H9 (cell line): ENCODE measurements around the gene METTL9. TPM values are rescaled to one million over a fixed set of nuclear protein-coding genes. Genes with fewer than 3 reads are reported as not detected.

Experiments
- DNase-seq: peaks from one replicate; pipeline ENCODE4 v3.0.0-alpha.2; 2017
- H2AFZ ChIP-seq: one replicate; pipeline ENCODE4 v1.6.1; 2013; ENCODE audit warnings: mild to moderate bottlenecking, low read length, control low read depth, moderate library complexity
- H2AK5ac ChIP-seq: 2 replicates; pipeline ENCODE4 v1.6.1; 2013; ENCODE audit warnings: low read length, control low read depth, mixed read lengths; ENCODE audit not compliant: insufficient read length
- H2BK120ac ChIP-seq: one replicate; pipeline ENCODE4 v1.6.1; 2013; ENCODE audit warnings: low read depth, mild to moderate bottlenecking, low read length, control low read depth, inconsistent platforms; ENCODE audit not compliant: poor library complexity, severe bottlenecking
- H2BK12ac ChIP-seq: 2 replicates; pipeline ENCODE4 v1.6.1; 2013; ENCODE audit warnings: low read length, control low read depth, mixed read lengths, low read depth; ENCODE audit not compliant: insufficient read length
- H2BK15ac ChIP-seq: 2 replicates; pipeline ENCODE4 v1.6.1; 2013; ENCODE audit warnings: low read depth, low read length, control low read depth
- H2BK20ac ChIP-seq: one replicate; pipeline ENCODE4 v1.6.1; 2013; ENCODE audit warnings: low read depth, mild to moderate bottlenecking, low read length, control low read depth, inconsistent platforms; ENCODE audit not compliant: poor library complexity, severe bottlenecking
- H2BK5ac ChIP-seq: 2 replicates; pipeline ENCODE4 v1.6.1; 2013; ENCODE audit warnings: low read length, control low read depth, mixed read lengths; ENCODE audit not compliant: insufficient read length
- H3K14ac ChIP-seq: 2 replicates; pipeline ENCODE4 v1.6.1; 2013; ENCODE audit warnings: low read length, control low read depth; ENCODE audit not compliant: insufficient read depth
- H3K18ac ChIP-seq: 2 replicates; pipeline ENCODE4 v1.6.1; 2013; ENCODE audit warnings: low read depth, mild to moderate bottlenecking, mixed read lengths, low read length, control low read depth; ENCODE audit not compliant: insufficient read length
- H3K23ac ChIP-seq: 2 replicates; pipeline ENCODE4 v1.6.1; 2013; ENCODE audit warnings: low read length, control low read depth, mixed read lengths, low read depth; ENCODE audit not compliant: insufficient read length
- H3K23me2 ChIP-seq: 2 replicates; pipeline ENCODE4 v1.6.1; 2013; ENCODE audit warnings: low read depth, mild to moderate bottlenecking, mixed read lengths, low read length, control low read depth; ENCODE audit not compliant: insufficient read length, poor library complexity, severe bottlenecking
- H3K27ac ChIP-seq: 2 replicates; pipeline ENCODE4 v1.5.1; 2013; ENCODE audit warnings: low read length, control low read depth, mixed read lengths, low read depth; ENCODE audit not compliant: insufficient read length
- H3K27me3 ChIP-seq: 2 replicates; pipeline ENCODE4 v1.6.1; 2013; ENCODE audit warnings: low read length, control low read depth, inconsistent platforms; ENCODE audit not compliant: insufficient read depth
- H3K4ac ChIP-seq: 2 replicates; pipeline ENCODE4 v1.6.1; 2013; ENCODE audit warnings: low read depth, mild to moderate bottlenecking, control low read depth, inconsistent platforms, low read length, moderate library complexity
- H3K4me1 ChIP-seq: 2 replicates; pipeline ENCODE4 v1.6.1; 2013; ENCODE audit warnings: low read length, control low read depth, inconsistent platforms; ENCODE audit not compliant: insufficient read depth
- H3K4me2 ChIP-seq: 2 replicates; pipeline ENCODE4 v1.6.1; 2013; ENCODE audit warnings: low read length, control low read depth, mixed read lengths; ENCODE audit not compliant: insufficient read length, insufficient read depth
- H3K56ac ChIP-seq: 2 replicates; pipeline ENCODE4 v1.6.1; 2013; ENCODE audit warnings: low read depth, mild to moderate bottlenecking, mixed read lengths, low read length, control low read depth; ENCODE audit not compliant: insufficient read length
- H3K79me1 ChIP-seq: 2 replicates; pipeline ENCODE4 v1.6.1; 2013; ENCODE audit warnings: low read depth, mild to moderate bottlenecking, moderate library complexity, low read length, control low read depth, inconsistent platforms; ENCODE audit not compliant: insufficient read depth, poor library complexity, severe bottlenecking
- H3K79me2 ChIP-seq: 2 replicates; pipeline ENCODE4 v1.6.1; 2013; ENCODE audit warnings: low read length, control low read depth, inconsistent platforms; ENCODE audit not compliant: insufficient read depth
- H3K9ac ChIP-seq: 2 replicates; pipeline ENCODE4 v1.6.1; 2013; ENCODE audit warnings: low read length, control low read depth, mixed read lengths; ENCODE audit not compliant: insufficient read length; ENCODE audit errors: extremely low read depth
- H3K9me3 ChIP-seq: one replicate; pipeline ENCODE4 v1.6.1; 2013; ENCODE audit warnings: low read depth, low read length, inconsistent platforms; ENCODE audit not compliant: control insufficient read depth
- H3T11ph ChIP-seq: one replicate; pipeline ENCODE4 v1.6.1; 2013; ENCODE audit warnings: mild to moderate bottlenecking, low read length, control low read depth, inconsistent platforms
- H4K20me1 ChIP-seq: one replicate; pipeline ENCODE4 v1.6.1; 2013; ENCODE audit not compliant: control insufficient read depth, insufficient read length, insufficient read depth
- H4K5ac ChIP-seq: 2 replicates; pipeline ENCODE4 v1.6.1; 2013; ENCODE audit warnings: low read depth, mild to moderate bottlenecking, mixed read lengths, low read length, control low read depth; ENCODE audit not compliant: insufficient read length
- H4K8ac ChIP-seq: replicated peaks from 2 replicates; pipeline ENCODE4 v1.6.1; 2013; ENCODE audit warnings: low read length, control low read depth, mixed read lengths, low read depth; ENCODE audit not compliant: insufficient read length
- H4K91ac ChIP-seq: 2 replicates; pipeline ENCODE4 v1.6.1; 2013; ENCODE audit warnings: low read depth, mild to moderate bottlenecking, moderate library complexity, mixed read lengths, low read length, control low read depth; ENCODE audit not compliant: insufficient read length
- H3K27ac Mint-ChIP-seq, 3 experiments: 2 replicates in 2 of 3; 3 replicates in 1 of 3; pipeline ENCODE4 v1.8.0; 2020 to 2021; ENCODE audit warnings: mixed read lengths in 3 of 3, mild to moderate bottlenecking in 1 of 3, moderate library complexity in 1 of 3
- H3K27me3 Mint-ChIP-seq: 2 replicates; pipeline ENCODE4 v1.8.0; 2021; ENCODE audit warnings: low read depth, mild to moderate bottlenecking, moderate library complexity, mixed read lengths
- H3K36me3 Mint-ChIP-seq, 3 experiments: 2 replicates in 2 of 3; 3 replicates in 1 of 3; pipeline ENCODE4 v1.8.0; 2020 to 2021; ENCODE audit warnings: low read depth in 3 of 3, mixed read lengths in 3 of 3; ENCODE audit not compliant: insufficient read depth in 1 of 3
- H3K4me1 Mint-ChIP-seq, 2 experiments: 2 replicates each; pipeline ENCODE4 v1.8.0; 2020; ENCODE audit warnings: mixed read lengths in 2 of 2
- H3K4me3 Mint-ChIP-seq, 2 experiments: 2 replicates in 1 of 2; 3 replicates in 1 of 2; pipeline ENCODE4 v1.8.0; 2020 to 2021; ENCODE audit warnings: mild to moderate bottlenecking in 2 of 2, mixed read lengths in 2 of 2, moderate library complexity in 1 of 2
- H3K9me3 Mint-ChIP-seq, 2 experiments: 2 replicates in 1 of 2; 3 replicates in 1 of 2; pipeline ENCODE4 v1.8.0; 2020; ENCODE audit warnings: mild to moderate bottlenecking in 2 of 2, mixed read lengths in 2 of 2, moderate library complexity in 1 of 2
- WGBS: extraction: QIAGEN DNeasy Blood & Tissue Kit; methylation state at CpG from one replicate; pipeline ENCODE4 v1.1.7; 2013; ENCODE audit warnings: missing lambda C conversion rate, low lambda C conversion rate, mixed read lengths; ENCODE audit not compliant: insufficient read length; ENCODE audit errors: extremely low coverage; 5-methylcytosine and 5-hydroxymethylcytosine counted together
- total RNA-seq: library from RNA; stranded (reverse); gene quantifications from 2 replicates; pipeline ENCODE4 v1.2.1, GENCODE V29; 2021
- TF ChIP-seq, protein P1 (sequence below): fragments of 200-600 bp; sonication (generic); conservative IDR thresholded peaks from 3 replicates; pipeline ENCODE4 v1.8.0; 2021; ENCODE audit warnings: antibody characterized with exemption, mild to moderate bottlenecking

METTL9 gene
- total RNA-seq, 1 experiment from 2014 or later, result 108 TPM

DNA sequence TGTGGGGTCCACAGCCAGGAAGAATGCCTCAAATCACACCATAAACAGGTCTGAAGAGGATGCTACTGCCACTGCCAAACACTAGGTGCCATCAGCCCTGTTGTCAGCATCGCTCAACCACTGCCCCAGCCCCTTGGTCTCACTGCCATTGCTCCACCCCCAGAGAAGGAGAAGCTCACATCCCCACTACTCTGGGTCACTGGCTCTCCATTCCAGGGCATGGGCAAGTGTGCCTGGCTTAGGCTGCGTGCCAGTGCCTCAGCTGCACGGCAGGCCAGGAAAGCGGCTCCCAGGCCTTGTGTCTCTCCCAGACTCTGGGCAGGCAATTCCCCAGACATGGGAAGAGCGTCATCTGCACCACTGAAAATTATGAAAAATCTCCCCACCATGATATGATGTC is 54.2 kb downstream of the METTL9 start:
- H2BK5ac ChIP-seq, result no peak overlapping the region
- H3K4me2 ChIP-seq, result no peak overlapping the region
- Mint-ChIP-seq H3K9me3 (no peaks in the 10 kb centered on the region), H3K36me3 (peaks cover 2 to 7% (median 4%) of the 10 kb centered on the region in 3 experiments; a peak in 4 of 7 replicates), H3K4me3 (no peak overlapping the region), H3K27me3 (no peaks in the 10 kb centered on the region; the same call in 1 of the 2 replicates), H3K4me1 (peaks cover 2 to 9% of the 10 kb centered on the region in 2 experiments; a peak in 1 of 4 replicates), H3K27ac (peak overlapping the region in 2 of 3 experiments; percentile 19 to 78; a peak in 1 of 7 replicates)
- H3K27ac ChIP-seq, result no peak overlapping the region
- no peak overlapping the region for H4K91ac ChIP-seq
- WGBS, result no CpG with 5 or more reads among the region's 5 CpGs
- H2BK12ac ChIP-seq, result no peak overlapping the region
- H4K20me1 ChIP-seq, result no peaks in the 10 kb centered on the region
- no peak overlapping the region for H2AFZ ChIP-seq
- TF ChIP-seq, protein P1, sequence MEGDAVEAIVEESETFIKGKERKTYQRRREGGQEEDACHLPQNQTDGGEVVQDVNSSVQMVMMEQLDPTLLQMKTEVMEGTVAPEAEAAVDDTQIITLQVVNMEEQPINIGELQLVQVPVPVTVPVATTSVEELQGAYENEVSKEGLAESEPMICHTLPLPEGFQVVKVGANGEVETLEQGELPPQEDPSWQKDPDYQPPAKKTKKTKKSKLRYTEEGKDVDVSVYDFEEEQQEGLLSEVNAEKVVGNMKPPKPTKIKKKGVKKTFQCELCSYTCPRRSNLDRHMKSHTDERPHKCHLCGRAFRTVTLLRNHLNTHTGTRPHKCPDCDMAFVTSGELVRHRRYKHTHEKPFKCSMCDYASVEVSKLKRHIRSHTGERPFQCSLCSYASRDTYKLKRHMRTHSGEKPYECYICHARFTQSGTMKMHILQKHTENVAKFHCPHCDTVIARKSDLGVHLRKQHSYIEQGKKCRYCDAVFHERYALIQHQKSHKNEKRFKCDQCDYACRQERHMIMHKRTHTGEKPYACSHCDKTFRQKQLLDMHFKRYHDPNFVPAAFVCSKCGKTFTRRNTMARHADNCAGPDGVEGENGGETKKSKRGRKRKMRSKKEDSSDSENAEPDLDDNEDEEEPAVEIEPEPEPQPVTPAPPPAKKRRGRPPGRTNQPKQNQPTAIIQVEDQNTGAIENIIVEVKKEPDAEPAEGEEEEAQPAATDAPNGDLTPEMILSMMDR, result no peak
- no peaks in the 10 kb centered on the region for H3K27me3 ChIP-seq
- no peak overlapping the region for H3K18ac ChIP-seq
- no peak overlapping the region for H3K56ac ChIP-seq
- H3K9ac ChIP-seq, result no peak overlapping the region
- DNase-seq, result no peak
- H3K23ac ChIP-seq, result no peak overlapping the region
- H3K79me1 ChIP-seq, result no peaks in the 10 kb centered on the region
- no peak overlapping the region for H3K14ac ChIP-seq
- no peak overlapping the region for H2BK120ac ChIP-seq
- no peaks in the 10 kb centered on the region for H3K23me2 ChIP-seq
- no peak overlapping the region for H2BK15ac ChIP-seq
- no peak overlapping the region for H3T11ph ChIP-seq
- no peaks in the 10 kb centered on the region for H3K79me2 ChIP-seq
- no peaks in the 10 kb centered on the region for H3K9me3 ChIP-seq
- H2AK5ac ChIP-seq, result no peak overlapping the region
- H3K4ac ChIP-seq, result no peak overlapping the region
- no peak overlapping the region for H4K5ac ChIP-seq
- peaks cover 2% of the 10 kb centered on the region; the same call in 1 of the 2 replicates for H3K4me1 ChIP-seq
- H4K8ac ChIP-seq, result no peak overlapping the region
- H2BK20ac ChIP-seq, result no peak overlapping the region
